HEK293T (cell line): ENCODE results near the gene RPTOR.

Source experiments
- CTBP1 ChIP-seq: fragments of 450-650 bp; IDR thresholded peaks from 2 replicates; pipeline ENCODE4 v1.6.1; 2016; ENCODE audit warnings: borderline replicate concordance
- ELF4 ChIP-seq: fragments of 450-650 bp; IDR thresholded peaks from 2 replicates; pipeline ENCODE4 v1.6.1; 2017; ENCODE audit warnings: antibody characterized with exemption
- FOXA1 ChIP-seq: fragments of 450-650 bp; IDR thresholded peaks from 2 replicates; pipeline ENCODE4 v1.6.1; 2016; ENCODE audit warnings: mild to moderate bottlenecking
- FOXK2 ChIP-seq: fragments of 450-650 bp; IDR thresholded peaks from 2 replicates; pipeline ENCODE4 v1.6.1; 2016; ENCODE audit warnings: mild to moderate bottlenecking
- FOXM1 ChIP-seq: fragments of 450-650 bp; IDR thresholded peaks from 2 replicates; pipeline ENCODE4 v1.6.1; 2017; ENCODE audit warnings: mild to moderate bottlenecking, borderline replicate concordance
- HDGF ChIP-seq: fragments of 450-650 bp; IDR thresholded peaks from 2 replicates; pipeline ENCODE4 v1.6.1; 2017; ENCODE audit warnings: antibody characterized with exemption, borderline replicate concordance
- L3MBTL2 ChIP-seq: fragments of 450-650 bp; conservative IDR thresholded peaks from 2 replicates; pipeline ENCODE4 v1.6.1; 2016; ENCODE audit warnings: mild to moderate bottlenecking
- LEF1 ChIP-seq: fragments of 450-650 bp; IDR thresholded peaks from 2 replicates; pipeline ENCODE4 v1.6.1; 2017; ENCODE audit warnings: mild to moderate bottlenecking, borderline replicate concordance
- PKNOX1 ChIP-seq: fragments of 450-650 bp; IDR thresholded peaks from 2 replicates; pipeline ENCODE4 v1.6.1; 2016
- SP1 ChIP-seq: fragments of 450-650 bp; IDR thresholded peaks from 2 replicates; pipeline ENCODE4 v1.6.1; 2017
- SUZ12 ChIP-seq: fragments of 450-650 bp; IDR thresholded peaks from 2 replicates; pipeline ENCODE4 v1.6.1; 2016; ENCODE audit warnings: mild to moderate bottlenecking

GRCh38 chr17:81008140-81008539 is 463.5 kb downstream of the RPTOR start:
- TF ChIP-seq SUZ12 (no peak), FOXM1 (no peak), LEF1 (no peak), SP1 (no peak), ELF4 (no peak), L3MBTL2 (no peak), CTBP1 (no peak), HDGF (no peak), FOXA1 (no peak), FOXK2 (no peak), PKNOX1 (no peak)
